ENCODE measurements around the gene ANO4. TPM values are rescaled to one million over a fixed set of nuclear protein-coding genes. Genes with fewer than 3 reads are reported as not detected.

ANO4 gene
- total and polyA plus RNA-seq, 2 of the 8 experiments (the other 6 are each of a cell fraction or from before 2014, with no cell fraction given), result 1.1 to 3.4 TPM

DNA sequence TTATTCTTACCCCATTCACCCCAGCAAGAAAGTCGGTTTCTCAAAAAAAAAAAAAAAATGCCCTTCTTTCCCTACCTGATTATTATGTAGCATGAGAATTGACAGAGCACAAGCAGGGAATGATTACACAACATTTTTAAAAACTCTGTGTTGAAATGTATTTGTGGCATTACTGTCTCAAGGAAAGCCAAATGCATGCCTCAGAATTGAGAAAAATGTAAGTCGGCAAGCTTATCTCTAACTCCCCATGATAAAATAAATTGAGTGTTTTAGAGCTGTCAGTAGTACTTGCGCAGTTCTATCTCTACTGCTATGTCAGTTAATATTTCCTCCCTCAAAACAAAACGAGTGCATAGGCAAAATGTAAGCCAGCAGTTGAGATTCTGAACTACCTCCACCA, 25.7 kb downstream of the ANO4 start:
- Histone ChIP-seq H3K23me2 (ENCODE audit: low read depth, low read length) (no peaks in the 10 kb centered on the region), H3K27me3 (replicated peaks in 1 of 4; ENCODE audit: control insufficient read depth in 3 of 4, extremely low read depth in 1 of 4, insufficient read depth in 3 of 4, low read length in 3 of 4) (no peaks in the 10 kb centered on the region), H4K20me1 (replicated peaks in 1 of 2; ENCODE audit: control insufficient read depth in 1 of 2, insufficient read depth in 2 of 2, low read length in 2 of 2) (no peaks in the 10 kb centered on the region), H3K4me3 (ENCODE audit: extremely low read depth in 1 of 4, insufficient read depth in 2 of 4, low read depth in 3 of 4, low read length in 4 of 4) (no peak overlapping the region), H2BK20ac (ENCODE audit: low read length) (no peak overlapping the region), H3K18ac (ENCODE audit: extremely low read depth, low read length) (no peak overlapping the region), H2BK15ac (ENCODE audit: low read length) (no peak overlapping the region), H2AFZ (ENCODE audit: low read length) (no peak overlapping the region), H3K4ac (replicated peaks; ENCODE audit: insufficient read length, low read depth, low read length) (no peak overlapping the region), H3K23ac (ENCODE audit: insufficient read length) (no peak overlapping the region), H4K5ac (ENCODE audit: insufficient read length, low read depth, low read length) (no peak overlapping the region), H3K56ac (replicated peaks; ENCODE audit: insufficient read length, low read depth, low read length) (no peak overlapping the region), H3K27ac (ENCODE audit: low read depth, low read length) (no peak overlapping the region), H3K9ac (replicated peaks in 1 of 4; ENCODE audit: extremely low read depth in 1 of 4, low read depth in 3 of 4, low read length in 3 of 4) (no peak overlapping the region), H4K8ac (ENCODE audit: extremely low read depth, insufficient read depth, low read length) (no peak overlapping the region), H3K4me2 (ENCODE audit: insufficient read depth in 1 of 2, low read depth in 2 of 2, low read length in 2 of 2) (no peak overlapping the region), H2BK120ac (replicated peaks; ENCODE audit: low read depth, low read length) (no peak overlapping the region), H3K14ac (ENCODE audit: insufficient read length) (no peak overlapping the region), H2AK5ac (ENCODE audit: low read depth, low read length) (no peak overlapping the region), H3K36me3 (ENCODE audit: control insufficient read depth in 2 of 4, insufficient read depth in 4 of 4, low read length in 3 of 4) (no peaks in the 10 kb centered on the region), H2BK5ac (ENCODE audit: low read depth, low read length) (no peak overlapping the region), H3K79me2 (ENCODE audit: control insufficient read depth in 1 of 2, insufficient read depth in 2 of 2, low read length in 2 of 2) (no peaks in the 10 kb centered on the region), H4K91ac (replicated peaks; ENCODE audit: insufficient read length, low read length) (no peak overlapping the region), H2BK12ac (ENCODE audit: low read depth, low read length) (no peak overlapping the region), H3K4me1 (replicated peaks in 1 of 4; ENCODE audit: control insufficient read depth in 3 of 4, insufficient read depth in 4 of 4, low read length in 3 of 4) (no peaks in the 10 kb centered on the region; a peak in 1 of 7 replicates), H3K79me1 (ENCODE audit: low read depth, low read length) (no peaks in the 10 kb centered on the region), H3K9me3 (ENCODE audit: insufficient read depth in 2 of 2, low read depth in 1 of 2, low read length in 1 of 2) (no peaks in the 10 kb centered on the region)
- FAIRE-seq (no peak), DNase-seq (ENCODE audit: low read depth in 1 of 2, low spot score in 2 of 2) (no peak)
- 79% methylated on average over 4 of the region's 4 CpGs; no CpG with 5 or more reads in 1 of the 2 experiments for WGBS, 2 experiments (ENCODE audit: extremely low coverage in 1 of 2, insufficient coverage in 1 of 2, insufficient read length in 1 of 2, insufficient replicate concordance in 2 of 2, low coverage in 1 of 2, low lambda C conversion rate in 2 of 2, missing lambda C conversion rate in 1 of 2)
- POLR2A ChIA-PET (ENCODE audit: partially characterized antibody), result no interaction called here
- no peak for TF ChIP-seq CHD2 (IDR thresholded peaks at IDR 0.05; ENCODE audit: low read length)
- no peak for TF ChIP-seq RAD21 (IDR thresholded peaks at IDR 0.05 in 1 of 2, conservative IDR thresholded peaks at IDR 0.05 in 1 of 2; ENCODE audit: low read depth in 2 of 2, low read length in 2 of 2)
- no peak for TF ChIP-seq SIN3A (conservative IDR thresholded peaks at IDR 0.05 in 1 of 2, IDR thresholded peaks at IDR 0.05 in 1 of 2; ENCODE audit: low read depth in 1 of 2, low read length in 2 of 2)
- TF ChIP-seq PHF8 (conservative IDR thresholded peaks at IDR 0.05; ENCODE audit: low read depth, low read length), result no peak
- TF ChIP-seq, protein P1, sequence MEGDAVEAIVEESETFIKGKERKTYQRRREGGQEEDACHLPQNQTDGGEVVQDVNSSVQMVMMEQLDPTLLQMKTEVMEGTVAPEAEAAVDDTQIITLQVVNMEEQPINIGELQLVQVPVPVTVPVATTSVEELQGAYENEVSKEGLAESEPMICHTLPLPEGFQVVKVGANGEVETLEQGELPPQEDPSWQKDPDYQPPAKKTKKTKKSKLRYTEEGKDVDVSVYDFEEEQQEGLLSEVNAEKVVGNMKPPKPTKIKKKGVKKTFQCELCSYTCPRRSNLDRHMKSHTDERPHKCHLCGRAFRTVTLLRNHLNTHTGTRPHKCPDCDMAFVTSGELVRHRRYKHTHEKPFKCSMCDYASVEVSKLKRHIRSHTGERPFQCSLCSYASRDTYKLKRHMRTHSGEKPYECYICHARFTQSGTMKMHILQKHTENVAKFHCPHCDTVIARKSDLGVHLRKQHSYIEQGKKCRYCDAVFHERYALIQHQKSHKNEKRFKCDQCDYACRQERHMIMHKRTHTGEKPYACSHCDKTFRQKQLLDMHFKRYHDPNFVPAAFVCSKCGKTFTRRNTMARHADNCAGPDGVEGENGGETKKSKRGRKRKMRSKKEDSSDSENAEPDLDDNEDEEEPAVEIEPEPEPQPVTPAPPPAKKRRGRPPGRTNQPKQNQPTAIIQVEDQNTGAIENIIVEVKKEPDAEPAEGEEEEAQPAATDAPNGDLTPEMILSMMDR (IDR thresholded peaks at IDR 0.05; ENCODE audit: control extremely low read depth in 1 of 3, insufficient read depth in 1 of 3, low read depth in 1 of 3, low read length in 3 of 3), result no peak
- TF ChIP-seq BCL11A (IDR thresholded peaks at IDR 0.05; ENCODE audit: low read depth in 2 of 2, low read length in 2 of 2), result no peak
- CTCF ChIA-PET (ENCODE audit: partially characterized antibody), result no interaction called here
